Panc1 (cell line): ENCODE measurements around the gene TUBGCP3.

Experiments used
- CTCF ChIP-seq: fragments of 450-650 bp; IDR thresholded peaks from 2 replicates; pipeline ENCODE4 v1.5.1; 2017; ENCODE audit warnings: mild to moderate bottlenecking
- POLR2AphosphoS5 ChIP-seq: IDR thresholded peaks from 2 replicates; pipeline ENCODE4 v1.6.1; 2012; ENCODE audit warnings: mild to moderate bottlenecking, low read depth, low read length, moderate library complexity
- REST ChIP-seq, 2 experiments: IDR thresholded peaks; 2 replicates each; pipeline ENCODE4 v1.6.1; 2011 to 2012; ENCODE audit warnings: low read depth in 2 of 2, control low read depth in 1 of 2, low read length in 1 of 2, mild to moderate bottlenecking in 1 of 2, moderate library complexity in 1 of 2; ENCODE audit not compliant: insufficient read depth in 1 of 2
- SIN3A ChIP-seq: IDR thresholded peaks from 2 replicates; pipeline ENCODE4 v1.6.1; 2012; ENCODE audit warnings: low read depth, mild to moderate bottlenecking, low read length, moderate library complexity, borderline replicate concordance; ENCODE audit not compliant: insufficient read depth
- TCF7L2 ChIP-seq: IDR thresholded peaks from 2 replicates; pipeline ENCODE4 v1.6.1; 2011; ENCODE audit warnings: mild to moderate bottlenecking, low read depth, low read length, inconsistent platforms

GRCh38 chr13:112618501-112618900, 30.5 kb upstream of the TUBGCP3 start:
- TF ChIP-seq SIN3A (no peak), CTCF (no peak), REST (IDR thresholded peaks at IDR 0.05; ENCODE audit: insufficient read depth in 1 of 2, low read depth in 2 of 2, low read length in 1 of 2) (no peak), POLR2AphosphoS5 (no peak), TCF7L2 (no peak)
